ENCODE data around the gene AHRR.

The AHRR gene

GRCh38 chr5:456351-457194 lies 135.1 kb downstream of the AHRR start:
- no peak for DNase-seq (ENCODE audit: low read depth, low spot score)
- TF ChIP-seq, protein P1, sequence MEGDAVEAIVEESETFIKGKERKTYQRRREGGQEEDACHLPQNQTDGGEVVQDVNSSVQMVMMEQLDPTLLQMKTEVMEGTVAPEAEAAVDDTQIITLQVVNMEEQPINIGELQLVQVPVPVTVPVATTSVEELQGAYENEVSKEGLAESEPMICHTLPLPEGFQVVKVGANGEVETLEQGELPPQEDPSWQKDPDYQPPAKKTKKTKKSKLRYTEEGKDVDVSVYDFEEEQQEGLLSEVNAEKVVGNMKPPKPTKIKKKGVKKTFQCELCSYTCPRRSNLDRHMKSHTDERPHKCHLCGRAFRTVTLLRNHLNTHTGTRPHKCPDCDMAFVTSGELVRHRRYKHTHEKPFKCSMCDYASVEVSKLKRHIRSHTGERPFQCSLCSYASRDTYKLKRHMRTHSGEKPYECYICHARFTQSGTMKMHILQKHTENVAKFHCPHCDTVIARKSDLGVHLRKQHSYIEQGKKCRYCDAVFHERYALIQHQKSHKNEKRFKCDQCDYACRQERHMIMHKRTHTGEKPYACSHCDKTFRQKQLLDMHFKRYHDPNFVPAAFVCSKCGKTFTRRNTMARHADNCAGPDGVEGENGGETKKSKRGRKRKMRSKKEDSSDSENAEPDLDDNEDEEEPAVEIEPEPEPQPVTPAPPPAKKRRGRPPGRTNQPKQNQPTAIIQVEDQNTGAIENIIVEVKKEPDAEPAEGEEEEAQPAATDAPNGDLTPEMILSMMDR (IDR thresholded peaks at IDR 0.05; ENCODE audit: low read depth, low read length) = no peak
- no peak overlapping the region for H3K4me3 ChIP-seq (ENCODE audit: low read depth, low read length)
- in situ Hi-C loops (cut with HindIII; ENCODE audit: low sequenced_read_pairs) = no loop called here

- DNase-seq (ENCODE audit: low read depth, low spot score) = no peak
- TF ChIP-seq, protein P1 (IDR thresholded peaks at IDR 0.05; ENCODE audit: low read depth, low read length) = no peak
- H3K4me3 ChIP-seq (ENCODE audit: low read depth, low read length) = no peak overlapping the region
- in situ Hi-C loops (cut with HindIII; ENCODE audit: low sequenced_read_pairs) = no loop called here
Measured at GRCh38 chr5:457195-457961, 135.9 kb downstream of the AHRR start.

- DNase-seq (ENCODE audit: low read depth, low spot score) = no peak
- H3K4me3 ChIP-seq (ENCODE audit: low read depth, low read length) = no peak overlapping the region
- in situ Hi-C loops (cut with HindIII; ENCODE audit: low sequenced_read_pairs) = no loop called here
- TF ChIP-seq, protein P1 (IDR thresholded peaks at IDR 0.05; ENCODE audit: low read depth, low read length) = no peak
Measured at GRCh38 chr5:458547-459353, 137.2 kb downstream of the AHRR start.

DNA sequence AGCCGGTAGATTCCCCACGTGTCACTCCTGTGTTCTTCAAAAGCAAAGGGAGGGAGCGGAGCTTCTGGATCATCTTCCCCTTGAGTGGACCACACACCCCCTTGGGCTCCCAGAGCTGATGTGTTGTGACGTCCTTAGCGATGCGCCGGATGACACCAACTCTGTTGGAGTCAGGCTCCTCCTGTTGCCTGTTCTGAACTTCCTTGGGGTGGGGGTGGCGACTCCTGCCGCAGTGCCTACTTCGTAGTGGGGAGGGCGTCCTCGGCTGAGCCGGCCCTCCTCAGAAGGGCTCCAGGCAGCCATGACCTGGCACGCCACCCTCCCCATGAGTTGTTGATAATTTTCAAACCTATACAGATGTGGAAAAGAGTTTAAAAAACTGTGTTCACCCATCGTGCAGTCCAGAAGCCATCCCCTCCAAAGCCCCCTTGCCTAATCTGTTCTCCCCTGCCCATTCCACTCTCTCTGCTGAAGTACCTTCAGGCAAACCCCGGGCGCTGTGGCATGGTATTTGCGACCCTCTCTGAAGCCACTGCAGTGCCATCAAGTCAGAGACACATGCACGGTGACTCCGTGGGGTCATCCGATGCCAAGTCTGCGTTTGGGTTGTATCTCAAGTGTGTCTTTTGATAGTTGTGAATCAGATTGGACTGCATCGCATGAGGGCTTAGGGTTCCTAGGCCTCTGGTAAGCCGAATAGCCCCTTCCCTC lies 138.2 kb downstream of the AHRR start:
- TF ChIP-seq, protein P1 (IDR thresholded peaks at IDR 0.05; ENCODE audit: low read depth, low read length) = no peak
- DNase-seq (ENCODE audit: low read depth, low spot score) = no peak
- in situ Hi-C loops (cut with HindIII; ENCODE audit: low sequenced_read_pairs) = no loop called here
- no peak overlapping the region for H3K4me3 ChIP-seq (ENCODE audit: low read depth, low read length)

DNA sequence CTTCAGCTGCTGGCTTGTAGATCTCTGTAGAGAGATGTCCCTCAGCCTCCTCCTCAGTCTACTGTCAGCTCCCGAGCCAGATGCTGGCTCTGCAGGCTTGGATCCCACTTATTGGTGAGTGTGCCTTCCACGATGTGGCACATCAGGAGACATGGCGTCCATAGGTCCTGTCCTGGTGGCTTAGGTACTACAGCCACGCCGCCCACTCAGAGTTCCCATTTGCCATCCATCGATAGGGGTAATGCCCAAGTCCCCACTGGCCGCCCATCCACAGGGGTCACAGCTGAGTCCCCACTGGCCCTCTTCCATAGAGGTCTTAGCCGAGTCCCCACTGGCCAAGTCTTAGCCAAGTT lies 138.7 kb downstream of the AHRR start:
- no peak overlapping the region for H3K4me3 ChIP-seq (ENCODE audit: low read depth, low read length)
- in situ Hi-C loops (cut with HindIII; ENCODE audit: low sequenced_read_pairs) = no loop called here
- DNase-seq (ENCODE audit: low read depth, low spot score) = no peak
- TF ChIP-seq, protein P1 (IDR thresholded peaks at IDR 0.05; ENCODE audit: low read depth, low read length) = no peak

DNA sequence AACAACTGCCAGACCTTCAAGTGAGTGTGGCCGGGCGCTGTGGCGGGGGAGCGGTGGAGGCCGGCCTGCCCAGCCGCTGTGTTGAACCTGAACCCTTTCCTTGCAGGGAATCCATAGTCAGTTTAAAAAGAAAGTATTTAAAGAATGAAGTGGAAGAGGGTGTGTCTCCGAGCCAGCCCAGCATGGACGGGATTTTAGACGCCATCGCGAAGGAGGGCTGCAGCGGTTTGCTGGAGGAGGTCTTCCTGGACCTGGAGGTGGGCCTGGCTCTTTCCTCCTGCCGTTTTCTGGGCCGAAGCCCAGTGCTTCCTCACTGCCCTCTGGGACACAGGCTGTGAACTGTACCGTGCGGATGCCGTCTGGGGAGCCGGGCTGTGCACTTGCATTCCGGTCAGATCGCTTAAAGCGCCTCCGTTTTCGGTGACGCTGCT lies 140.6 kb downstream of the AHRR start:
- in situ Hi-C loops (cut with HindIII; ENCODE audit: low sequenced_read_pairs) = no loop called here
- TF ChIP-seq, protein P1 (IDR thresholded peaks at IDR 0.05; ENCODE audit: low read depth, low read length) = no peak
- H3K4me3 ChIP-seq (ENCODE audit: low read depth, low read length) = no peak overlapping the region
- DNase-seq (ENCODE audit: low read depth, low spot score) = no peak

Measured in astrocyte of the spinal cord (primary cell).